ENCODE measurements around the gene RUNX2.

RUNX2 gene

GRCh38 chr6:45509426-45509825 is 181.3 kb downstream of the RUNX2 start:
- DNase-seq (ENCODE audit: low spot score) = no peak
- no peak for TF ChIP-seq CTCF (IDR thresholded peaks at IDR 0.05; ENCODE audit: extremely low read depth, missing control alignments)

GRCh38 chr6:45512717-45513116 is 184.6 kb downstream of the RUNX2 start:
- TF ChIP-seq CTCF (IDR thresholded peaks at IDR 0.05; ENCODE audit: extremely low read depth, missing control alignments) = no peak
- no peak for DNase-seq (ENCODE audit: low spot score)

- no peak for DNase-seq (ENCODE audit: low spot score)
- TF ChIP-seq CTCF (IDR thresholded peaks at IDR 0.05; ENCODE audit: extremely low read depth, missing control alignments) = no peak
Measured at GRCh38 chr6:45513213-45513618, 185.1 kb downstream of the RUNX2 start.

GRCh38 chr6:45513843-45514242 is 185.7 kb downstream of the RUNX2 start:
- no peak for TF ChIP-seq CTCF (IDR thresholded peaks at IDR 0.05; ENCODE audit: extremely low read depth, missing control alignments)
- no peak for DNase-seq (ENCODE audit: low spot score)

GRCh38 chr6:45514454-45515230 is 186.5 kb downstream of the RUNX2 start:
- no peak for TF ChIP-seq CTCF (IDR thresholded peaks at IDR 0.05; ENCODE audit: extremely low read depth, missing control alignments)
- no peak for DNase-seq (ENCODE audit: low spot score)

- no peak for DNase-seq (ENCODE audit: low spot score)
- TF ChIP-seq CTCF (IDR thresholded peaks at IDR 0.05; ENCODE audit: extremely low read depth, missing control alignments) = no peak
Measured at GRCh38 chr6:45518013-45518720, 190.0 kb downstream of the RUNX2 start.

- no peak for DNase-seq (ENCODE audit: low spot score)
- TF ChIP-seq CTCF (IDR thresholded peaks at IDR 0.05; ENCODE audit: extremely low read depth, missing control alignments) = no peak
Measured at GRCh38 chr6:45521226-45521625, 193.1 kb downstream of the RUNX2 start.
